ENCODE measurements around the gene PSMB11.

DNA sequence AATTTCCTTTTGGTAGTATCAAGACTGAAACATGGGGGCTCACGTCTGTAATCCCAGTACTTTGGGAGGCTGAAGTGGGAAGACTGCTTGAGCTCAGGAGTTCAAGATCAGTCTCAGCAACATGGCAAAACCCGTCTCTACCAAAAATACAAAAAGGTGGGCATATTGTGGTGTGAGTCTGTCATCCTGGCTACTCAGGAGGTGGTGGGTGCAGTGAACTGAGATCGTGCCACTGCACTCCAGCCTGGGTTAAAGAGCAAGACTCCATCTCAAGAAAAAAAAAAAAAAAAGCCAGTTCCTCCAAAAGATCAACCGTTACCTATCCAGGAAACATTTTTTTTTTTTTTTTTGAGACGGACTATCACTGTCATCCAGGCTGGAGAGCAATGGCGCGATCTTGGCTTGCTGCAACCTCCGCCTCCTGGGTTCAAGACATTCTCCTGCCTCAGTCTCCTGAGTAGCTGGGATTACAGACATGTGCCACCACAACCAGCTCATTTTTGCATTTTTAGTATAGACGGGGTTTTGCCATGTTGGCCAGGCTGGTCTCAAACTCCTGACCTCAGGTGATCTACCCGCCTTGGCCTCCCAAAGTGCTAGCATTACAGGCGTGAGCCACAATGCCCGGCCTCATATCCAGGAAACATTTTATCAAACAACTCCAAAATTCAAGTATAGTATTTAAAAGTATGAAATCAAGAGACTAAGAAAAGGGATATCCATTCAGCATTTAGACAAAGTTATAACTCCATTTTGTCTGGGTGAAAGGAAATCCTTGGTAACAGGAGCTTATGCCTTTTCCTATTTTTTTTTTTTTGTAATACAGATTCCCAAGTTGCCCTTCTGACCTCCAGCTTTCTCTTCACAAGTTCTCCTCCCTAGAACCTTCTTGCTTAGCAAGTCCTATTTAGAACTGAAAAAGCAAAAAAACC lies 49.5 kb downstream of the PSMB11 start:
- TF ChIP-seq, protein P1, sequence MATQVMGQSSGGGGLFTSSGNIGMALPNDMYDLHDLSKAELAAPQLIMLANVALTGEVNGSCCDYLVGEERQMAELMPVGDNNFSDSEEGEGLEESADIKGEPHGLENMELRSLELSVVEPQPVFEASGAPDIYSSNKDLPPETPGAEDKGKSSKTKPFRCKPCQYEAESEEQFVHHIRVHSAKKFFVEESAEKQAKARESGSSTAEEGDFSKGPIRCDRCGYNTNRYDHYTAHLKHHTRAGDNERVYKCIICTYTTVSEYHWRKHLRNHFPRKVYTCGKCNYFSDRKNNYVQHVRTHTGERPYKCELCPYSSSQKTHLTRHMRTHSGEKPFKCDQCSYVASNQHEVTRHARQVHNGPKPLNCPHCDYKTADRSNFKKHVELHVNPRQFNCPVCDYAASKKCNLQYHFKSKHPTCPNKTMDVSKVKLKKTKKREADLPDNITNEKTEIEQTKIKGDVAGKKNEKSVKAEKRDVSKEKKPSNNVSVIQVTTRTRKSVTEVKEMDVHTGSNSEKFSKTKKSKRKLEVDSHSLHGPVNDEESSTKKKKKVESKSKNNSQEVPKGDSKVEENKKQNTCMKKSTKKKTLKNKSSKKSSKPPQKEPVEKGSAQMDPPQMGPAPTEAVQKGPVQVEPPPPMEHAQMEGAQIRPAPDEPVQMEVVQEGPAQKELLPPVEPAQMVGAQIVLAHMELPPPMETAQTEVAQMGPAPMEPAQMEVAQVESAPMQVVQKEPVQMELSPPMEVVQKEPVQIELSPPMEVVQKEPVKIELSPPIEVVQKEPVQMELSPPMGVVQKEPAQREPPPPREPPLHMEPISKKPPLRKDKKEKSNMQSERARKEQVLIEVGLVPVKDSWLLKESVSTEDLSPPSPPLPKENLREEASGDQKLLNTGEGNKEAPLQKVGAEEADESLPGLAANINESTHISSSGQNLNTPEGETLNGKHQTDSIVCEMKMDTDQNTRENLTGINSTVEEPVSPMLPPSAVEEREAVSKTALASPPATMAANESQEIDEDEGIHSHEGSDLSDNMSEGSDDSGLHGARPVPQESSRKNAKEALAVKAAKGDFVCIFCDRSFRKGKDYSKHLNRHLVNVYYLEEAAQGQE (IDR thresholded peaks at IDR 0.05; ENCODE audit: insufficient read depth in 1 of 2, low read depth in 2 of 2, low read length in 2 of 2), result no peak
- no peak for TF ChIP-seq TAF1 (IDR thresholded peaks at IDR 0.05; ENCODE audit: borderline replicate concordance, insufficient read depth, low read length)
